ENCODE measurements around the gene UBE2I.
"Not testable (repeated sequence)": the region's sequence is repeated elsewhere in the genome, so short reads cannot be mapped to it uniquely, and the experiment has no call there.

UBE2I gene

GRCh38 chr16:1293921-1294656, 15.3 kb upstream of the UBE2I start:
- peak; percentile 19 for DNase-seq

- DNase-seq, result no peak
Measured at GRCh38 chr16:1295465-1295864, 14.0 kb upstream of the UBE2I start.

GRCh38 chr16:1296688-1297017, 12.8 kb upstream of the UBE2I start:
- not testable (repeated sequence) for DNase-seq

GRCh38 chr16:1297018-1297696, 12.3 kb upstream of the UBE2I start:
- peak; percentile 96 for DNase-seq

- DNase-seq, result no peak
Measured at GRCh38 chr16:1298406-1298805, 11.0 kb upstream of the UBE2I start.

GRCh38 chr16:1299012-1299867, 10.2 kb upstream of the UBE2I start:
- no peak for DNase-seq

- DNase-seq, result no peak
Measured at GRCh38 chr16:1299868-1300203, 9.6 kb upstream of the UBE2I start.

GRCh38 chr16:1300664-1301476, 8.6 kb upstream of the UBE2I start:
- DNase-seq, result peak; percentile 80

- no peak for DNase-seq
Measured at GRCh38 chr16:1301562-1301961, 7.9 kb upstream of the UBE2I start.

GRCh38 chr16:1305823-1306222, 3.6 kb upstream of the UBE2I start:
- DNase-seq, result no peak

GRCh38 chr16:1306334-1306733, 3.1 kb upstream of the UBE2I start:
- no peak for DNase-seq

GRCh38 chr16:1308036-1308976, 1.1 kb upstream of the UBE2I start:
- DNase-seq, result peak; percentile 93

- peak; percentile 58 for DNase-seq
Measured at GRCh38 chr16:1309888-1310831, 724 bp downstream of the UBE2I start.

- peak; percentile 38 for DNase-seq
Measured at GRCh38 chr16:1310832-1311200, 1.4 kb downstream of the UBE2I start.

- DNase-seq, result no peak
Measured at GRCh38 chr16:1311212-1311737, 1.8 kb downstream of the UBE2I start.

- DNase-seq, result no peak
Measured at GRCh38 chr16:1311738-1312466, 2.5 kb downstream of the UBE2I start.

GRCh38 chr16:1312467-1312816, 3.0 kb downstream of the UBE2I start:
- no peak for DNase-seq

- no peak for DNase-seq
Measured at GRCh38 chr16:1312903-1313302, 3.5 kb downstream of the UBE2I start.

GRCh38 chr16:1313721-1314369, 4.4 kb downstream of the UBE2I start:
- DNase-seq, result no peak
